K562 (cell line): Measurements from ENCODE around the gene GARRE1. TPM values are rescaled to one million over a fixed set of nuclear protein-coding genes. Genes with fewer than 3 reads are reported as not detected.

Experiments
- ATAC-seq: fragments of 200-7000 bp; cut with Tn5 transposase; 3 replicates; pipeline ENCODE4 v1.9.1; 2020; ENCODE audit warnings: moderate library complexity
- BruUV-seq: library from RNA; stranded (reverse); fragments of 400-500 nt; replicated peaks from 2 replicates; lab custom pipeline; 2021; lab: Mats Ljungman, UMichigan
- CTCF ChIA-PET: fragments of 300-600 bp; formaldehyde crosslinking; extraction: SDS; loops from one replicate; lab custom pipeline; 2021; ENCODE audit warnings: low intra/inter-chr PET ratio; lab: Yijun Ruan, JAX
- POLR2A ChIA-PET: fragments of 300-600, 350-650 bp; sonication (Branson Sonifier 250); formaldehyde crosslinking; extraction: SDS; loops from one replicate; lab custom pipeline; 2021; ENCODE audit warnings: antibody characterized with exemption, inconsistent platforms; lab: Yijun Ruan, JAX
- DNase-seq, 4 experiments: peaks; one replicate each; pipeline versions ENCODE4 v3.0.0 to v3.0.0-alpha.2; 2011 to 2018; ENCODE audit warnings: low spot score in 3 of 4, mixed read lengths in 3 of 4; ENCODE audit errors: extremely low read depth in 1 of 4
- FAIRE-seq: peaks from 2 replicates; lab custom pipeline; 2011; peaks lifted over from hg19 to GRCh38; lab: Jason Lieb, UNC
- H2AFZ ChIP-seq: 2 replicates; pipeline ENCODE4 v1.6.0; 2011; ENCODE audit warnings: low read depth, low read length, control low read depth, inconsistent platforms
- H3K27ac ChIP-seq: fragments of 200-600 bp; 3 replicates; pipeline ENCODE4 v1.8.0; 2011; ENCODE audit warnings: low read depth, mild to moderate bottlenecking, control low read depth, inconsistent platforms, low read length, moderate library complexity, mixed read lengths; ENCODE audit errors: extremely low read depth
- H3K27me3 ChIP-seq, 2 experiments: fragments of 300-600 bp in 1 of 2; 2 replicates in 1 of 2; 3 replicates in 1 of 2; pipeline versions ENCODE4 v1.6.0 to v1.8.0; 2011; ENCODE audit warnings: inconsistent platforms in 2 of 2, low read length in 2 of 2, mild to moderate bottlenecking in 1 of 2, mixed read lengths in 1 of 2, moderate library complexity in 1 of 2; ENCODE audit not compliant: control insufficient read depth in 2 of 2, insufficient read depth in 2 of 2
- H3K36me3 ChIP-seq: fragments of 300-600 bp; 3 replicates; pipeline ENCODE4 v1.8.0; 2011; ENCODE audit warnings: mild to moderate bottlenecking, low read length, inconsistent platforms; ENCODE audit not compliant: control insufficient read depth, insufficient read depth
- H3K4me1 ChIP-seq, 2 experiments: fragments of 200-600 bp in 1 of 2; replicated peaks in 1 of 2; 2 replicates in 1 of 2; 3 replicates in 1 of 2; pipeline versions ENCODE4 v1.5.1 to v1.8.0; 2011; ENCODE audit warnings: inconsistent platforms in 2 of 2, low read length in 2 of 2, mild to moderate bottlenecking in 1 of 2, mixed read lengths in 1 of 2, moderate library complexity in 1 of 2; ENCODE audit not compliant: control insufficient read depth in 2 of 2, insufficient read depth in 2 of 2
- H3K4me2 ChIP-seq: 2 replicates; pipeline ENCODE4 v1.6.1; 2011; ENCODE audit warnings: low read length, control low read depth, inconsistent platforms, mixed read lengths; ENCODE audit not compliant: insufficient read depth
- H3K4me3 ChIP-seq: fragments of 200-600 bp; sonication (generic), shearing (Covaris generic); 2 replicates; pipeline ENCODE4 v1.5.1; 2016; ENCODE audit warnings: control low read depth, inconsistent platforms
- H3K79me2 ChIP-seq: fragments of 200-600 bp; 3 replicates; pipeline ENCODE4 v1.8.0; 2011; ENCODE audit warnings: low read length, inconsistent platforms; ENCODE audit not compliant: control insufficient read depth, insufficient read depth
- H3K9ac ChIP-seq, 2 experiments: 2 replicates each; pipeline versions ENCODE4 v1.6.0 to v1.6.1; 2011; ENCODE audit warnings: low read depth in 2 of 2, low read length in 2 of 2, control low read depth in 1 of 2, inconsistent platforms in 1 of 2, mild to moderate bottlenecking in 1 of 2, mixed read lengths in 1 of 2; ENCODE audit not compliant: insufficient read depth in 1 of 2
- H3K9me1 ChIP-seq: one replicate; pipeline ENCODE4 v1.6.0; 2011; ENCODE audit warnings: inconsistent platforms, mild to moderate bottlenecking, low read length, moderate library complexity; ENCODE audit not compliant: control insufficient read depth, insufficient read depth
- H3K9me3 ChIP-seq: replicated peaks from 2 replicates; pipeline ENCODE4 v1.5.1; 2011; ENCODE audit warnings: low read depth, low read length, inconsistent platforms; ENCODE audit not compliant: control insufficient read depth, insufficient read depth
- H4K20me1 ChIP-seq: replicated peaks from 2 replicates; pipeline ENCODE4 v1.6.1; 2011; ENCODE audit warnings: low read length, inconsistent platforms, mixed read lengths; ENCODE audit not compliant: control insufficient read depth, insufficient read depth
- CEBPB ChIP-seq: fragments of 450-650 bp; IDR thresholded peaks from 2 replicates; pipeline ENCODE4 v1.6.1; 2016; ENCODE audit warnings: missing genetic modification characterization, missing compliant biosample characterization
- HOXB6 ChIP-seq: fragments of 250-450 bp; sonication (Bioruptor Pico); IDR thresholded peaks from 2 replicates; pipeline ENCODE4 v1.5.1; 2022; ENCODE audit warnings: mild to moderate bottlenecking, borderline replicate concordance
- NEUROD1 ChIP-seq: fragments of 150-350 bp; IDR thresholded peaks from 2 replicates; pipeline ENCODE4 v1.6.1; 2014; ENCODE audit warnings: borderline replicate concordance, low read length, low read depth; ENCODE audit not compliant: partially characterized antibody
- NUFIP1 ChIP-seq: fragments of 450-650 bp; IDR thresholded peaks from 2 replicates; pipeline ENCODE4 v1.6.1; 2018; ENCODE audit not compliant: partially characterized antibody
- POLR2H ChIP-seq: IDR thresholded peaks from 2 replicates; pipeline ENCODE4 v1.6.1; 2016; ENCODE audit warnings: missing genetic modification characterization, low read depth, mild to moderate bottlenecking, control low read depth, missing compliant biosample characterization, moderate library complexity
- PTRF ChIP-seq: fragments of 450-650 bp; IDR thresholded peaks from 2 replicates; pipeline ENCODE4 v1.6.1; 2016; ENCODE audit warnings: mild to moderate bottlenecking, missing genetic modification characterization, missing compliant biosample characterization
- TSHZ1 ChIP-seq: fragments of 250-450 bp; sonication (Bioruptor Pico); IDR thresholded peaks from 2 replicates; pipeline ENCODE4 v1.4.0; 2020; ENCODE audit warnings: mild to moderate bottlenecking, moderate library complexity
- YY1 ChIP-seq, 3 experiments: IDR thresholded peaks; 2 replicates each; pipeline ENCODE4 v1.6.1; 2011; ENCODE audit warnings: low read length in 2 of 3, mild to moderate bottlenecking in 2 of 3, moderate library complexity in 2 of 3, borderline replicate concordance in 1 of 3, control low read depth in 1 of 3, low read depth in 1 of 3; ENCODE audit not compliant: insufficient read depth in 3 of 3, insufficient replicate concordance in 2 of 3, control insufficient read depth in 1 of 3, insufficient read length in 1 of 3; ENCODE audit errors: extremely low read depth in 1 of 3
- ZFPM2 ChIP-seq: fragments of 250-450 bp; sonication (Bioruptor Pico); IDR thresholded peaks from 2 replicates; pipeline ENCODE4 v1.5.1; 2022; ENCODE audit warnings: mild to moderate bottlenecking
- ZHX1 ChIP-seq: fragments of 150-350 bp; conservative IDR thresholded peaks from 2 replicates; pipeline ENCODE4 v1.6.1; 2014; ENCODE audit warnings: low read length
- ZKSCAN3 ChIP-seq: fragments of 250-450 bp; sonication (Bioruptor Pico); IDR thresholded peaks from 2 replicates; pipeline ENCODE4 v1.4.0; 2020
- ZNF311 ChIP-seq: fragments of 250-450 bp; sonication (Bioruptor Pico); IDR thresholded peaks from 2 replicates; pipeline ENCODE4 v1.4.0; 2020; ENCODE audit warnings: mild to moderate bottlenecking, moderate library complexity
- WGBS: fragments of 100-300 bp; shearing (Covaris generic); methylation state at CpG from one replicate; pipeline ENCODE4 v1.1.6; 2016; ENCODE audit warnings: low coverage, mixed read lengths; ENCODE audit not compliant: insufficient coverage; ENCODE audit errors: missing lambda C conversion rate; 5-methylcytosine and 5-hydroxymethylcytosine counted together
- in situ Hi-C: fragments of 300-500 bp; cut with MboI; formaldehyde crosslinking; loops from 4 replicates; pipeline ENCODE4 v1.15.0; 2018; ENCODE audit warnings: inconsistent platforms, mixed read lengths
- intact Hi-C: fragments of 100-400 bp; cut with micrococcal nuclease; formaldehyde crosslinking; loops from 2 replicates; pipeline ENCODE4 v1.14.2; 2022
- polyA plus RNA-seq, 8 experiments: library from polyadenylated mRNA; depleted of rRNA in 4 of 8; stranded (reverse) in 5 of 8; unstranded in 3 of 8; fragments of >200 nt; fragmentation: Nextera tagmentation in 2 of 8; fragmentation: Illumina TruSeq in 1 of 8; extraction: Ambion mirVana in 2 of 8; extraction: Trizol in 1 of 8; gene quantifications; 2 replicates each; pipeline versions ENCODE4 v1.2.1 to v1.2.3, GENCODE V29; 2011 to 2014; ENCODE audit warnings: inconsistent platforms in 1 of 8, missing spikeins in 1 of 8
- total RNA-seq, 7 experiments: library from RNA; depleted of rRNA in 6 of 7; stranded (reverse); fragments of >200 nt in 6 of 7; fragmentation: Illumina TruSeq in 2 of 7; extraction: Trizol in 2 of 7; gene quantifications; 2 replicates each; pipeline versions ENCODE4 v1.2.1 to v1.2.3, GENCODE V29; 2011 to 2021; ENCODE audit warnings: low replicate concordance in 1 of 7

The GARRE1 gene
- total and polyA plus RNA-seq, 9 of the 15 experiments (the other 6 are each of a cell fraction or from before 2014, with no cell fraction given): 1.6 to 12.8 (median 7.5) TPM

GRCh38 chr19:34208291-34208884, 46.0 kb upstream of the GARRE1 start (continued):
- no peak for TF ChIP-seq ZHX1
- TF ChIP-seq YY1 (IDR thresholded peaks at IDR 0.05; ENCODE audit: borderline replicate concordance in 1 of 3, control insufficient read depth in 1 of 3, extremely low read depth in 1 of 3, insufficient read depth in 3 of 3, insufficient read length in 1 of 3, insufficient replicate concordance in 2 of 3, low read depth in 1 of 3, low read length in 2 of 3): no peak
- no peak for TF ChIP-seq ZKSCAN3

DNA sequence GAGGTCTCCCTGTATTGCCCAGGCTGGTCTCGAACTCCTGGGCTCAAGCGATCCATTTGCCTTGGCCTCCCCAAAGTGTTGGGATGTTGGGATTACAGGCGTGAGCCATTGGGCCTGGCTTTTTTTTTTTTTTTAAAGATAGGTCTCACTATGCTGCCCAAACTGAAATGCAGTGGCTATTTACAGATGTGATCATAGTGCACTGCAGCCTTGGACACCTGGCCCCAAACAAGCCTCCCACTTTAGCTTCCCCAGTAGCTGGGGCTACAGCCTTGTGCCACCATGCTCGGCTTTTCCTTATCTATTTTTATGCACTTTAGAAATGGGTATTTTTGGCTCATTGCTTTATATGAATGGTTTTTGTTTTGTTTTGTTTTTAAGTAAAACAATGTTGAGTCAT, 44.6 kb upstream of the GARRE1 start:
- no TSS peak for BruUV-seq
- no peak overlapping the region for H3K27ac ChIP-seq
- POLR2A ChIA-PET: interaction anchor here (0.5 to 2.1 kb wide), 3 partner anchors 8 to 85 kb away, joined by 3 to 9 read pairs (median 3); no protein-coding TSS in a partner anchor
- H2AFZ ChIP-seq: no peak overlapping the region
- no peaks in the 10 kb centered on the region for H3K79me2 ChIP-seq
- H3K9ac ChIP-seq: no peak overlapping the region
- no peaks in the 10 kb centered on the region for H3K27me3 ChIP-seq
- DNase-seq (no peak), ATAC-seq (no peak), FAIRE-seq (no peak)
- no peaks in the 10 kb centered on the region for H4K20me1 ChIP-seq
- no peak overlapping the region for H3K4me2 ChIP-seq
- no peaks in the 10 kb centered on the region for H3K9me1 ChIP-seq
- CTCF ChIA-PET: no interaction called here
- 90% methylated on average over 3 of the region's 4 CpGs for WGBS
- H3K9me3 ChIP-seq: no peaks in the 10 kb centered on the region
- intact Hi-C loops (no loop called here), in situ Hi-C loops (no loop called here)
- H3K4me1 ChIP-seq: no peaks in the 10 kb centered on the region
- H3K4me3 ChIP-seq: no peak overlapping the region
- H3K36me3 ChIP-seq: peaks cover 68% of the 10 kb centered on the region
- TF ChIP-seq CEBPB (tag): no peak
- TF ChIP-seq NUFIP1: no peak
- TF ChIP-seq HOXB6 (CRISPR knock-in tag): no peak
- TF ChIP-seq PTRF (tag): no peak
- TF ChIP-seq ZNF311 (CRISPR knock-in tag): no peak
- no peak for TF ChIP-seq ZFPM2 (CRISPR knock-in tag)
- TF ChIP-seq TSHZ1 (CRISPR knock-in tag): no peak
- no peak for TF ChIP-seq POLR2H
- TF ChIP-seq NEUROD1: no peak
